GM12874 (cell line): Measurements from ENCODE around the gene C19orf47.

Experiments used
- CTCF ChIP-seq: IDR thresholded peaks from 2 replicates; pipeline ENCODE4 v1.5.1; 2011; ENCODE audit warnings: low read depth, mild to moderate bottlenecking, control low read depth, low read length, moderate library complexity; ENCODE audit not compliant: insufficient read depth

The C19orf47 gene

GRCh38 chr19:40355975-40356680, 7.9 kb upstream of the C19orf47 start:
- no peak for TF ChIP-seq CTCF

- no peak for TF ChIP-seq CTCF
Observed at GRCh38 chr19:40348961-40349507, 837 bp upstream of the C19orf47 start.

- no peak for TF ChIP-seq CTCF
Observed at GRCh38 chr19:40344422-40344821, 3.8 kb downstream of the C19orf47 start.

- TF ChIP-seq CTCF = no peak
Observed at GRCh38 chr19:40342644-40343311, 5.4 kb downstream of the C19orf47 start.

- no peak for TF ChIP-seq CTCF
Observed at GRCh38 chr19:40341601-40342482, 6.4 kb downstream of the C19orf47 start.

GRCh38 chr19:40339018-40339728, 9.0 kb downstream of the C19orf47 start:
- TF ChIP-seq CTCF = no peak
